GM19193 (cell line): Measurements from ENCODE around the gene TEN1.

Experiments
- POLR2A ChIP-seq: IDR thresholded peaks from 4 replicates; pipeline ENCODE4 v1.6.1; 2011; ENCODE audit not compliant: insufficient read depth, insufficient read length; ENCODE audit errors: extremely low read depth

The TEN1 gene

DNA sequence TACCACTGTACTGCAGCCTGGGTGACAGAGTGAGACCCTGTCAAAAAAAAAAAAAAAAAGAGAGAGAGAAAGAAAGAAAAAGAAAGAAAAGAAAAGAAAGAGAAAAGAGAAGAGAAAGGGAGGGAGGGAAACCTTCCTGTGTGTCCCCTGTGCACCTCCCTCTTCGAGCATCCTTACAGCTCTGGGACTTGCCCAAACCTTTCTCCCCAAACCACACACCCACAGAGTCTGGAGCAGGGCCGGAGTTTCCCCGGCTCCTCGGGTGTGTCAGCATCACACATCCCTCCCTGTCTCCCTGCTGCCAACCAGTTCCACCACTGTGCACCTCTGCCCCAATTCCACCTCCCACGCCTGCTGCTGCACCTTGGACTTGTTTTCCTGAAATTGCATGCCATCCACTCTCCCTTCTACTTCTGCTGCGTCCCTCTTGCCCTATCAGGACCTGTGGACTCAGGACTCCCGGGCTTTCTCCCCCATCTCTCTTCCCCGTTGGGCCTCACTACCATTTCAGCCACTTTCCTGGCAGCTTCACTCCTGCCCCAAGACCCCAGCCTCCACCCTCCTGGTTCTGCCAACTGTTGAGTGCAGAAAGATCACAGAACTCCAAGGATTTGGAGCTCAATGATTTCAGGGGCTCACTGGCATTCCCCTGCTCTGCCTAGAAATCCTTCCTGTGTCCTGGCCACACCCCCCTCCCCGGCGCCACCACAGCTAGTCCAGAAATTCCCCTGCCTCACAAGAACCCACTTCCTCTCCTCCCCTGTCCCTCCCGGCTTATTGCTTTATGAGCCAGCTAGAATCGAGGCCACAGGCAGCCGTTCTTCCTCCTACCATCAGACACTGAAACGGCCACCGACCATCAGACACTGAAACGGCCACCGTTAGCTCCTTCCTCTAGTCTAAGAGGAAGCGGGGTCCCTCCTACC lies 17.9 kb downstream of the TEN1 start:
- no peak for TF ChIP-seq POLR2A

DNA sequence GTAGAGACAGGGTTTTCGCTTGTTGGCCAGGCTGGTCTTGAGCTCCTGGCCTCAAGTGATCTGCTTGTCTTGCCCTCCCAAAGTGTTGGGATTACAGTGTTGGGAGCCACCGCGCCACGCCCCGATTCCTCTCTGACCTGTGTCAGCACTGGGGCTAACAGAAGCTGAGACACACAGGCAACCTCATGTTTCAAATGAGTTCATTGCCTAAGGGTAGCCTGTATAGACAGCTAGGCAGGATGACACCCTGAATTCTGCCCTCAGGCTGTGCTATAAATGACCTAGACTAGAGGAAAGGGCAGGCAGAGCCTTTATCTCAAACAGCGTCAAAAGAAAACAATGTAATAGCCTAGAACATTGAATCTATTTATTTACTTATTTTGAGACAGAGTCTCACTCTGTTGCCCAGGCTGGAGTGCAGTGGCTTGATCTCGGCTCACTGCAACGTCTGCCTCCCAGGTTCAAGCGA lies 19.3 kb downstream of the TEN1 start:
- no peak for TF ChIP-seq POLR2A

DNA sequence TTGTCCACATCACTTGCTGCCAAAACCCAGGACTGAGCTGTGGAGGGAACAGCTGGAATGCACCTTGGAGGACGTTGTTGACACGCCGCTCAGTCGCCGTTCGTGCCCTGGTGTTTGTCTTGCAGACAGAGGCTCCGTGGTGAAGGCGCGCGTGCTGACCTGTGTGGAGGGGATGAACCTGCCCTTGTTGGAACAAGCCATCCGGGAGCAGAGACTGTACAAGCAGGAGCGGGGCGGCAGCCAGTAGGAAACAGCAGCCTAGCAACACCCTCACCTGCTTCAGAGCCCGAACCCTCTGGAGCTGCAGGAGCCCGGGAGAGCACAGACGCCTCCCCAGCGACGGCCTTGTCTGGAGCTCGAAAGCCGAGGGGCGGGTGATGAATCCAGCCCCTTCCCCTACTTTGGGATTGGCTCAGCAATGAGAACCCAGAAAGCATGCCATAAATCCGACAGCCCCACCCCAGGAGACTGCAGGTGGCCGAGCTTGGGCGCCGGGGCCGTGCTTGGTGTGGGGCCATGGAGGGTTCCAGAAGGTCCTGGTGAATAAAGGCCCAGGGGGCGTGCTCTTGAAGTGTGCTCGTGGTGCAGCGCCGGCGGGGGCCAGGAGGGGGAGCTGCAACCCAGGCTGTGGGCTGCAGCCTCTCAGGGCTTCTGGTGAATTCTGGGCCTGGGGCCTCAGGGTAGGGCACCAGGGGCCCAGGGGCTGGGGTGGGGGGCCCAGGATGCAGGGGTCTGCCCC lies 21.1 kb downstream of the TEN1 start:
- no peak for TF ChIP-seq POLR2A

DNA sequence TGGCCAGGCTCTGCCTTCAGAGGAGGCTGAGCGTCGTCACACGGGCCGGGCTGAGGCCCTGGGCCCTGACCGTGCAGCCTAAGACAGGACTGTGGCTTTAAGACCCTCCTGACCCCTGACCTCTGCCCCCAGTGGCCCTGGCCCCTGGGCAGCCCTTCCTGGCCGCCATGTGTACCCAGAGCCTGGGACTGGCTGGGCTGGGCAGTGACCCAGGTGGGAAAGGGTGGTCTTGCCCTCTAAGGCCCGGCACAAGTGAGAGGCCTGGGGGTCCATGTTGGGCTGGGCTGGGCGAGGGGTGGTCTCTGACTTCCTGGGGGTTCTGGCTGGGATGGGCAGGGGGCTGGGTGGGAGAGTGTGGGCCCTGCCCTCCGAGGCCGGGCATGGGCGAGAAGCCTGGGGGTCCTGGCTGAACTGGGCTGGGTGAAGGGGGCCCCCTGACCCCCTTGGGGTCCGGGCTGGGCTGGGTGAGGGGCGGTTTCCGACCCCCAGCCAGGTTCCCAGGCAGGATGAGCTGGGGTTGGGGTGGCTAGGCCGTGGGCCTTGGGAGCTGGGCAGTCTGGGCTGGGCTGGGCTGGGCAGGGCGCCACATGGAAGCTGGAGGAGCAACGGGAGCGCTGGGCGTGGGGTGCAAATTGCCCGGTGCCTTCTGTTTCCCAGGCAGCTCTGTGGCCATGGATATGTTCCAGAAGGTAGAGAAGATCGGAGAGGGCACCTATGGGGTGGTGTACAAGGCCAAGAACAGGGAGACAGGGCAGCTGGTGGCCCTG lies 21.9 kb downstream of the TEN1 start, which contains the start of gene CDK3:
TSS of gene CDK3 (plus strand) at position 101 of the 767 bp plus-strand sequence. CDS start at position 672, 571 bp downstream.
- TF ChIP-seq POLR2A: no peak

DNA sequence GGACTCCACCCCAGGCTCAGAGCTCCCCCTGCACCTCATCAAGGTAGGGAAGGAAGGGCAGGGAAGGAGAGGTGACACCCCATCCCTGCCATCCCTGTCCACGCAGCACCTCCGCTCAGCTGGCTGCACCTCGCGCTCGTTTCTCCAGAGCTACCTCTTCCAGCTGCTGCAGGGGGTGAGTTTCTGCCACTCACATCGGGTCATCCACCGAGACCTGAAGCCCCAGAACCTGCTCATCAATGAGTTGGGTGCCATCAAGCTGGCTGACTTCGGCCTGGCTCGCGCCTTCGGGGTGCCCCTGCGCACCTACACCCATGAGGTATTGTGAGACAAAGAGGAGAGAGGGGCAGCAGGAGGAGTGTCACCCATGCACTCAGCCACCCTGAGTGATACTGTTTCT lies 23.1 kb downstream of the TEN1 start:
- TF ChIP-seq POLR2A: no peak

DNA sequence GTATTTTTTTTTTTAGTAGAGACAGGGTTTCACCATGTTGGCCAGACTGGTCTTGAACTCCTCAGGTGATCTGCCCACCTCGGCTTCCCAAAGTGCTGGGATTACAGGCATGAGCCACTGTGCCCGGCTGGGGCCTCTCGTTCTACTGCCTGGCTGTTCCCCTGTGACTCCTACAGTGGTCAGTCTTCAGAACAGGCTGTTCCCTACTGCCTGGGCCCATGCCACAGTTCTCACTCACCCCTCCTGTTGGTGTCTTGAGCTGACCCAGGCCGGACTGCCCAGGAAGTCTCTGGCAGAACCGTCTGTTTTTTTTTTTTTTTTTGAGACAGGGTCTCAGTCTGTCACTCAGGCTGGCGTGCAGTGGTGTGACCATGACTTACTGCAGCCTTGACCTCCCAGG lies 24.9 kb downstream of the TEN1 start:
- no peak for TF ChIP-seq POLR2A

DNA sequence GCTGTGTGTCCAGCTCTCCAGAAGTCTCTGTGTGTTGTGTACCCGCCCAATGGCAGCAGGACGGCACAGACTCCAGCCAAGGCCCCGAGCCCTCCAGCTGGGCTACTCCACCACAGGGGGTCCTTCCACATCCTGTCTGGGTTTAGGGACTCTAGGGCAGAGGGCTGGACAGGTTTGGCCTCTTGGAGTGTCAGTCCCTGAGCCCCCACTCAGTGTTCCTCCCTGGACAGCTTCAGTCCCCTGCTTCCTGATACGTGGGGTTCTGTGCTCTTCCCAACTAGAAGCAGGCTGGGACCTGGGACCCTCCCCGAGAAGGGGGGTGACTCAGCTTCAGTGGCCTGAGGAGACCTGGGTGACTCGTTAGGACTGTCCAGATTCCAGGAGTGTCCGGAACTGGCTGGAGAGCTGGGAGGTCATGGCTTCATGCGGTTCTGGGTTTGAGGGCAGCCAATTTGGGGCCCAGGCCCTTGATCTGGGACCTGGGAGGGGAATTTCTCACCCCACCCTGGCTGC lies 25.8 kb downstream of the TEN1 start:
- TF ChIP-seq POLR2A: no peak

DNA sequence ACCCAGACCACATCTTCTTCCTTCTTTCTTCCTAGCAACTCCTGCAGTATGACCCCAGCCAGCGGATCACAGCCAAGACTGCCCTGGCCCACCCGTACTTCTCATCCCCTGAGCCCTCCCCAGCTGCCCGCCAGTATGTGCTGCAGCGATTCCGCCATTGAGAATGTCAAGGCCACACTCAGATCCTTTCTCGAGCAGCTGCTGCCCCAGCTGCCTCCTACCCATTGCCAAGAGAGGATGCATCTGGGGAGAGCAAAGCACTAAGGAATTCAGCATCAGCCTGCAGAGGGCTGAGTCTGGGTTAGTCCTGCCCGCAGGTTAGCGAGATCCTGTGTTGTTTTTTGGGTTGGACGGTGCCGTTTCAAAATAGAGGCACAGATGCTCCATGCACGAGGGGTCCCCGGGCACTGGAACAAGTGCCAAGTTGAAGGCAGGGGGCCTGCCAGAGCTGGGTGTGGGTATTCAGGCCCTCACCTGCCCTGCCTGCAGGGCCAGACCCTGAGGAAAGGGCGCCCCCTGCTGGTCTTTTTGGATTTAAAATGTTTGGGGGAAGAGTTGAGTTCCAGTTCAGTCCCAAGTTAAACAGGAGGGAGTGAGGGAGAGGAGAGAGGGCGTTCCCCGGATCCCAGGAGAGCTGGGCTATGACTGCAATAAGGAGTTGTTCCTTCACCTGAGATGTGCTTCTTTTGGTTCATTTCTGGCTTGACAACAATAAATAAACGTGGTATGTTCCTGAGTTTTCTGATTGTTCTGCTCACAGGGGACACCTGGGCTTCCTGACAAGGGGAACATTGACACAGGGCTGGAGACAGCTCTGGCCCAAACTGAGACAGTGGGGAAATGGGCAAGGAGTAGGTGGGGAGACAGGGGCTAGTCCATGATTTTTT lies 26.5 kb downstream of the TEN1 start:
- TF ChIP-seq POLR2A: no peak

DNA sequence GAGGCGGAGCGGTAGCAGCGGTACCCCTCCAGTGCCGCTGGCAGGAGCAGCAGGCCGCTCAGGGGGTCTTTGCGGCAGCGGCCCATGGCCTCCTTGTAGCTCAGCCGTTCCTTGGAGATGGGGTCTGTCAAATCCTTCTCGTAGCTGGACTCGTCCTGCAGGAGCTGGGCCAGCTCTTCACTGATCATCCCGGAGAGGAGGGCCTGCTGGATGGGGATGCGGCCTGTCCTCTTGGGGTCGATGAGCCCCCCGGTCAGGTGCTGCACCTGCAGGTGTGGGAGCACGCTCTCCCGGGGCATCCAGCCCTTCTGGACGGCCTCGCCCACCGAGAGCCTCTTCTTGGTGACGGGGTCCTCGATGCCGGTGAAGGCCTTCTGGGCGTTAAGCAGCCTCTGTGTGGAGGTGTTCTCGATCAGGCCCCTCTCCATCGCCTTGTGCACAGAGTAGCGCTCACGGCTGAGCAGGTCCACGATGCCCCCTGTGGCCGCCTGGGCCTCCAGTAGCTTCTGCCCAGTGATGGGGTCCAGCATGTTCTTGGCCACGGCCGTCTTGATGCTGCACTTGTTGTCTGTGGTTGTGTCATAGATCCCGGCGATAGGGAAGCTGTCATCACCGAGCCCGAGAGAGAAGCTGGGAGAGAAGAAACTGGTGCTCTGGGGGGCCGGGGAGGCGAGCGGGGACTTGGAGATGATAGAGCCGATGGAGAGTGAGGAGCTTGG lies 28.2 kb downstream of the TEN1 start:
- no peak for TF ChIP-seq POLR2A

DNA sequence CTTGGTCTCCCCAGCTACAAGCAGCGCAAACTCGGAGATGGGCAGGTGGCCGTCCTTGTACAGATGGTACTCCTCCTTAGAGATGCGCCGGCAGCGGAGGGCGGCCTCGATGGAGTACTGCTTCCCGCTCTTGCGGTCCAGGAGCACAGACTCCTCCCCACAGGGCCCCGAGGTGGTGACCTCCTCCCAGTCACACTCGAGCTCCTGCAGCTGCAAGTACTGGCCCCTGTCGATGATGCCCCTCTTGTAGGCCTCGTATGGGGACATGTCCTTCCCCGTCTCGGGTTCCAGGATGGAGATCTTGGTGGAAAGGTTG lies 28.8 kb downstream of the TEN1 start:
- TF ChIP-seq POLR2A: no peak

DNA sequence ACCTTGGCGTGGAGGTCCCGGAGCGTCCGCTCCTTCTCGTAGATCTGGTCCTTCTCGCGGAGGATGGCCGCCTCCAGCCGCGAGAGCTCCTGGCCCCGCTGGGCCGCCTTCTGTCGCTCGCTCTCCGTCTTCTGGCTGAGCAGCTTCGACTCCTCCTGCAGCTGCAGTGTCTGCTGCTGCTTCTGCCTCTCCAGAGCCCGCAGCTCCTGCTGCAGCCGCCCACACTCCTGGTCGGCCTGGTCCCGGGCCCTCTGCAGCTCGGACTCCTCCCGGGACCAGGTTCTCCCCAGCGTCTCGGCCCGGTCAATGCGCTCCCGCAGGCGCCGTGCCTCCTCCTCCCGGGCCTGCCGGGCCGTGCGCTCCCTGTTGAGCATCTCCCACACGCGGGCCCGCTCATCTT lies 29.2 kb downstream of the TEN1 start:
- TF ChIP-seq POLR2A: no peak

DNA sequence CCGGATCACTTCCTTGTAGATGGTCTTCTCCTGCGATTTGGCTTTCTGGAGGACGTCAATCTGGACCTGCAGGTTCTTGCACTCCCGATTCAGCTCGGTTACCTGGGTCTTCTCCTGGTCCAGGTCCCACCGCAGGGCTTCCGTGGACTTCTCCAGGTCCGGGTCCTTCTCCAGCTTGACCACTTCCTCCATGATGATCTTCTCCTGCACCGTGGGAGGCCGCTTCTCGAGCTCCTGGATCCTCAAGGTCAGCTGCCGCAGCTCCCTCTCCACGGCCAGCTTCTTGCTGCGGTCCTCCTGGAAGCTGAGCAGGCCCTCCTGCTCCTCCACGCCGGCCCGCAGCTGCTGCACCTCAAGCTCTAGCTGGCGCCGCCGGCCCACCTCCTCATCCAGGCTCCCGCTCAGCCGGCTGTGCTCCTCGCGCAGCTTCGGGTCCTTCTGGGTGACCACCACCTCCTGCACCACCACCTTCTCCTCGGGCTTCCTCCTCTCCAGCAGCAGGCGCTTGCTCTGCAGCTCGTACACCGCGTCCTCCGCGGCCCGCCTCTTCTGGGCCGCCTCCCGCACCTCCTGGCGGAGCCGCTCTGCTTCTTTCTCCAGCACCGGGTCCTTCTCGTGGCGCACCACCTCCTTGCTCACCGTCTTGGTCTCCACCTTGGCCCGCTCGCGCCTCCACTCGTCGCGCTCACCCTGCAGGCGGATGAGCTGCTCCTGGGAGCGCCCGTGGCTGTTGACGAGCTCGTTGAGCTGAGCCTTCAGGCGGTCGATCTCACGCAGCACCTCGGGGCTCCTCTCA lies 29.8 kb downstream of the TEN1 start:
- TF ChIP-seq POLR2A: no peak

DNA sequence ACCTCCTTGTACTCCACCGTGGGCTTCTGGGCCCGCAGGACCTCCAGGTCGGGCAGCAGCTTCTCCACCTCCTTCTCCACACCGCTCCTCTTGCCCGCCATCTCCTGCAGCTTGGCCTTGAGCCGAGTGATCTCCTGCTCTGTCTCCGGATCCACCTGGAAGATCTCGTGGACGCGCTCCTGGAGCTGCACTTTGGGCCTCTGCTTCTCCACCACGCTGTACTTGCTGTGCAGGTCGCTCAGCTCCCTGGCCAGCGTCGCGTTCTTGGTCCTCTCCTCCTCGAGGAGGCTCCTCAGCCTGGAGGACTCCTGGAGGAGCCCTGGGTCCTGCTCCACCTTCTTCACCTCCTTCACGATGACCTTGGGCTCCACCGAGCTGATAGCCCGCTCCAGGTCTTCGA lies 30.4 kb downstream of the TEN1 start:
- no peak for TF ChIP-seq POLR2A
